K562 (cell line): ENCODE results near the gene MTHFR. TPM values are rescaled to one million over a fixed set of nuclear protein-coding genes. Genes with fewer than 3 reads are reported as not detected.

ENCODE experiments used
- ARID2 ChIP-seq: fragments of 450-650 bp; IDR thresholded peaks from 2 replicates; pipeline ENCODE4 v1.6.1; 2017; ENCODE audit warnings: antibody characterized with exemption, mild to moderate bottlenecking
- ARID4B ChIP-seq: sonication (generic); formaldehyde crosslinking; IDR thresholded peaks from 2 replicates; pipeline ENCODE4 v1.8.0; 2022; ENCODE audit warnings: mild to moderate bottlenecking, missing genetic modification reagents
- ATF6 ChIP-seq: sonication (generic); formaldehyde crosslinking; IDR thresholded peaks from 2 replicates; pipeline ENCODE4 v1.4.0; 2020; ENCODE audit warnings: mild to moderate bottlenecking, missing genetic modification reagents
- CBX8 ChIP-seq: fragments of 200-600 bp; sonication (generic); IDR thresholded peaks from 2 replicates; pipeline ENCODE4 v1.6.1; 2012; ENCODE audit warnings: borderline replicate concordance, mixed run types, low read depth, mild to moderate bottlenecking, moderate library complexity, mixed read lengths, low read length, control low read depth, inconsistent platforms; ENCODE audit not compliant: poor library complexity, severe bottlenecking; ENCODE audit errors: extremely low read depth
- CEBPG ChIP-seq, 3 experiments: fragments of 200-800 bp in 1 of 3; sonication (Bioruptor generic) in 1 of 3; sonication (generic) in 1 of 3; formaldehyde crosslinking in 1 of 3; IDR thresholded peaks in 2 of 3; conservative IDR thresholded peaks in 1 of 3; 2 replicates each; pipeline versions ENCODE4 v1.6.1 to v1.8.0; 2016 to 2022; ENCODE audit warnings: missing compliant biosample characterization in 2 of 3, missing genetic modification characterization in 2 of 3, mild to moderate bottlenecking in 1 of 3, missing genetic modification reagents in 1 of 3
- FOXK2 ChIP-seq, 2 experiments: fragments of 450-650 bp; IDR thresholded peaks in 1 of 2; conservative IDR thresholded peaks in 1 of 2; 2 replicates each; pipeline ENCODE4 v1.6.1; 2016; ENCODE audit warnings: low read depth in 2 of 2, mild to moderate bottlenecking in 1 of 2
- HNRNPH1 ChIP-seq: fragments of 200-400 bp; formaldehyde crosslinking; optimal IDR thresholded peaks from 2 replicates; pipeline ENCODE3; 2017; ENCODE audit warnings: low read depth, mild to moderate bottlenecking, low read length, moderate library complexity
- HNRNPL ChIP-seq: fragments of 200-400 bp; formaldehyde crosslinking; IDR thresholded peaks from 2 replicates; pipeline ENCODE4 v1.6.1; 2017; ENCODE audit warnings: low read depth, mild to moderate bottlenecking, low read length
- HNRNPUL1 ChIP-seq: fragments of 200-400 bp; formaldehyde crosslinking; IDR thresholded peaks from 2 replicates; pipeline ENCODE4 v1.6.1; 2017; ENCODE audit warnings: low read length
- IRF9 ChIP-seq: fragments of 450-650 bp; IDR thresholded peaks from 2 replicates; pipeline ENCODE4 v1.6.1; 2016; ENCODE audit warnings: missing biosample characterization, missing genetic modification characterization
- MAZ ChIP-seq, 2 experiments: fragments of 450-650 bp in 1 of 2; sonication (generic) in 1 of 2; formaldehyde crosslinking; IDR thresholded peaks in 1 of 2; conservative IDR thresholded peaks in 1 of 2; 2 replicates each; pipeline versions ENCODE4 v1.4.0 to v1.5.0; 2020; ENCODE audit warnings: mild to moderate bottlenecking in 1 of 2, missing genetic modification reagents in 1 of 2
- SNRNP70 ChIP-seq: fragments of 200-400 bp; formaldehyde crosslinking; optimal IDR thresholded peaks from 2 replicates; pipeline ENCODE3; 2017; ENCODE audit warnings: low read depth, low read length
- SPI1 ChIP-seq: IDR thresholded peaks from 2 replicates; pipeline ENCODE4 v1.6.1; 2011; ENCODE audit warnings: low read depth, low read length, control low read depth, borderline replicate concordance
- STAT5B ChIP-seq: fragments of 250-450 bp; sonication (Bioruptor Pico); IDR thresholded peaks from 2 replicates; pipeline ENCODE4 v1.8.0; 2021; ENCODE audit warnings: mild to moderate bottlenecking, inconsistent platforms
- ZC3H4 ChIP-seq: sonication (generic); formaldehyde crosslinking; IDR thresholded peaks from 2 replicates; pipeline ENCODE4 v1.9.0; 2021; ENCODE audit warnings: missing genetic modification reagents, borderline replicate concordance
- ZNF316 ChIP-seq: fragments of 450-650 bp; IDR thresholded peaks from 2 replicates; pipeline ENCODE4 v1.6.1; 2016
- ZNF384 ChIP-seq: IDR thresholded peaks from 2 replicates; pipeline ENCODE4 v1.6.1; 2012; ENCODE audit warnings: low read depth, low read length, improper control_type of control experiment
- polyA plus RNA-seq, 8 experiments: library from polyadenylated mRNA; depleted of rRNA in 4 of 8; stranded (reverse) in 5 of 8; unstranded in 3 of 8; fragments of >200 nt; fragmentation: Nextera tagmentation in 2 of 8; fragmentation: Illumina TruSeq in 1 of 8; extraction: Ambion mirVana in 2 of 8; extraction: Trizol in 1 of 8; gene quantifications; 2 replicates each; pipeline versions ENCODE4 v1.2.1 to v1.2.3, GENCODE V29; 2011 to 2014; ENCODE audit warnings: inconsistent platforms in 1 of 8, missing spikeins in 1 of 8
- total RNA-seq, 7 experiments: library from RNA; depleted of rRNA in 6 of 7; stranded (reverse); fragments of >200 nt in 6 of 7; fragmentation: Illumina TruSeq in 2 of 7; extraction: Trizol in 2 of 7; gene quantifications; 2 replicates each; pipeline versions ENCODE4 v1.2.1 to v1.2.3, GENCODE V29; 2011 to 2021; ENCODE audit warnings: low replicate concordance in 1 of 7

Gene MTHFR
- total and polyA plus RNA-seq, 9 of the 15 experiments (the other 6 are each of a cell fraction or from before 2014, with no cell fraction given) = 5.0 to 104 (median 62.6) TPM

- no peak for TF ChIP-seq ATF6 (CRISPR knock-in tag)
- no peak for TF ChIP-seq HNRNPH1
- TF ChIP-seq SPI1 = no peak
- TF ChIP-seq HNRNPL = no peak
- TF ChIP-seq MAZ (CRISPR knock-in tag; conservative IDR thresholded peaks at IDR 0.05 in 1 of 2, IDR thresholded peaks at IDR 0.05 in 1 of 2) = peak in 1 of 2 experiments; percentile 49; a peak in 1 of 4 replicates
- no peak for TF ChIP-seq ZNF316
- no peak for TF ChIP-seq FOXK2 (conservative IDR thresholded peaks at IDR 0.05 in 1 of 2, IDR thresholded peaks at IDR 0.05 in 1 of 2; ENCODE audit: low read depth in 2 of 2)
- TF ChIP-seq IRF9 = no peak
- no peak for TF ChIP-seq ZC3H4 (CRISPR knock-in tag)
- TF ChIP-seq STAT5B (CRISPR knock-in tag) = no peak
- no peak for TF ChIP-seq ARID2
- no peak; the same call in 1 of the 2 replicates for TF ChIP-seq ARID4B (CRISPR knock-in tag)
- TF ChIP-seq CBX8 = no peak
- no peak for TF ChIP-seq HNRNPUL1
- TF ChIP-seq SNRNP70 = no peak
- no peak for TF ChIP-seq ZNF384
- TF ChIP-seq CEBPG (CRISPR knock-in tag; IDR thresholded peaks at IDR 0.05) = no peak
- no peak for TF ChIP-seq CEBPG (tag; conservative IDR thresholded peaks at IDR 0.05 in 1 of 2, IDR thresholded peaks at IDR 0.05 in 1 of 2)
These were observed 4.9 kb downstream of the MTHFR start (continued) for GRCh38 chr1:11800756-11801433.
